CD4-positive, alpha-beta T cell (primary cell): ENCODE results near the gene GPR55. TPM values are rescaled to one million over a fixed set of nuclear protein-coding genes. Genes with fewer than 3 reads are reported as not detected.

Source experiments
- ATAC-seq: fragments of 200-7000 bp; cut with Tn5 transposase; one replicate; pipeline ENCODE4 v1.10.0; 2022; ENCODE audit warnings: mild to moderate bottlenecking; ENCODE audit not compliant: poor library complexity
- CTCF ChIA-PET: fragments of 350-600 bp; sonication (Branson Sonifier 250); formaldehyde crosslinking; loops from one replicate; lab custom pipeline; 2021; ENCODE audit warnings: antibody characterized with exemption, inconsistent platforms; lab: Charles Lee
- POLR2A ChIA-PET: fragments of 350-600 bp; sonication (Branson Sonifier 250); formaldehyde crosslinking; loops from one replicate; lab custom pipeline; 2021; ENCODE audit warnings: antibody characterized with exemption, inconsistent platforms; lab: Charles Lee
- DNase-seq, 14 experiments: peaks; one replicate each; pipeline ENCODE4 v3.0.0-alpha.2; 2013 to 2020; ENCODE audit warnings: mixed read lengths in 2 of 14
- H3K27ac ChIP-seq, 2 donors: one replicate each; pipeline versions ENCODE4 v1.5.1 to v1.7.0; 2013; ENCODE audit warnings: low read length in 2 of 2, low read depth in 1 of 2, mild to moderate bottlenecking in 1 of 2
- H3K27me3 ChIP-seq, 2 experiments: 1 replicate in 1 of 2; 2 replicates in 1 of 2; pipeline versions ENCODE4 v1.6.1 to v1.7.0; 2013; ENCODE audit warnings: low read length in 2 of 2, control low read depth in 1 of 2, mild to moderate bottlenecking in 1 of 2, moderate library complexity in 1 of 2; ENCODE audit not compliant: insufficient read depth in 2 of 2, control insufficient read depth in 1 of 2
- H3K36me3 ChIP-seq: one replicate; pipeline ENCODE4 v1.6.1; 2013; ENCODE audit warnings: low read length, control low read depth; ENCODE audit not compliant: insufficient read depth
- H3K4me1 ChIP-seq: one replicate; pipeline ENCODE4 v1.6.1; 2013; ENCODE audit warnings: low read length, control low read depth; ENCODE audit not compliant: insufficient read depth
- H3K4me3 ChIP-seq: one replicate; pipeline ENCODE4 v1.5.1; 2013; ENCODE audit warnings: mild to moderate bottlenecking, low read length, moderate library complexity
- H3K9me3 ChIP-seq, 2 experiments: 1 replicate in 1 of 2; 2 replicates in 1 of 2; pipeline versions ENCODE4 v1.6.1 to v1.7.0; 2013; ENCODE audit warnings: low read length in 2 of 2, mild to moderate bottlenecking in 2 of 2, control low read depth in 1 of 2, moderate library complexity in 1 of 2; ENCODE audit not compliant: control insufficient read depth in 1 of 2, insufficient read depth in 1 of 2
- H3K27ac Mint-ChIP-seq: one replicate; pipeline ENCODE4 v1.8.0; 2020; ENCODE audit warnings: mixed read lengths
- H3K27me3 Mint-ChIP-seq: one replicate; pipeline ENCODE4 v1.8.0; 2021; ENCODE audit warnings: mixed read lengths
- H3K36me3 Mint-ChIP-seq: one replicate; pipeline ENCODE4 v1.8.0; 2021; ENCODE audit warnings: low read depth, mixed read lengths
- H3K4me1 Mint-ChIP-seq: one replicate; pipeline ENCODE4 v1.8.0; 2021; ENCODE audit warnings: low read depth, mixed read lengths
- H3K4me3 Mint-ChIP-seq: one replicate; pipeline ENCODE4 v1.8.0; 2020; ENCODE audit warnings: mild to moderate bottlenecking, mixed read lengths
- H3K9me3 Mint-ChIP-seq: one replicate; pipeline ENCODE4 v1.8.0; 2020; ENCODE audit warnings: mixed read lengths
- CTCF ChIP-seq: fragments of 200-600 bp; IDR thresholded peaks from one replicate; pipeline ENCODE4 v1.8.0; 2022; ENCODE audit warnings: antibody characterized with exemption, mild to moderate bottlenecking
- intact Hi-C, 2 experiments: fragments of 100-400 bp; cut with DNase I in 1 of 2; cut with micrococcal nuclease in 1 of 2; formaldehyde crosslinking; loops; one replicate each; pipeline versions ENCODE4 v1.15.1 to v1.9.0; 2023 to 2025; cut with DNase I, micrococcal nuclease
- total RNA-seq, 174 experiments: library from RNA in 2 of 174; stranded (reverse) in 2 of 174; gene quantifications; one replicate each; pipeline ENCODE4 v1.2.3 and lab custom pipeline; 2021 to 2026

The GPR55 gene
- total RNA-seq, 2 experiments from 2014 or later, result 2.9 to 3.8 TPM

- H3K4me3 ChIP-seq, result no peak overlapping the region
- TF ChIP-seq CTCF, result no peak
- H3K4me1 Mint-ChIP-seq, result peaks cover 6% of the 10 kb centered on the region
- POLR2A ChIA-PET, result no interaction called here
- H3K9me3 Mint-ChIP-seq, result no peaks in the 10 kb centered on the region
- no peaks in the 10 kb centered on the region for H3K27me3 Mint-ChIP-seq
- H3K36me3 Mint-ChIP-seq, result no peaks in the 10 kb centered on the region
- DNase-seq, result no peak
- no peak overlapping the region for H3K27ac Mint-ChIP-seq
- CTCF ChIA-PET, result no interaction called here
- H3K27me3 ChIP-seq, result no peaks in the 10 kb centered on the region
- ATAC-seq, result no peak
- no peaks in the 10 kb centered on the region for H3K36me3 ChIP-seq
- intact Hi-C loops, result no loop called here
- H3K4me3 Mint-ChIP-seq, result no peak overlapping the region
- no peak overlapping the region for H3K27ac ChIP-seq
- H3K4me1 ChIP-seq, result peaks cover 8% of the 10 kb centered on the region
- no peaks in the 10 kb centered on the region for H3K9me3 ChIP-seq
These were observed 42.1 kb upstream of the GPR55 start for GRCh38 chr2:230967113-230967512.

- POLR2A ChIA-PET, result no interaction called here
- intact Hi-C loops, result no loop called here
- CTCF ChIA-PET, result no interaction called here
These were observed 39.2 kb upstream of the GPR55 start for GRCh38 chr2:230964136-230964730.

GRCh38 chr2:230961091-230961491, 36.0 kb upstream of the GPR55 start:
- TF ChIP-seq CTCF, result no peak
- Histone ChIP-seq H3K36me3 (no peaks in the 10 kb centered on the region), H3K27me3 (peaks cover 12 to 24% of the 10 kb centered on the region in 2 experiments), H3K4me3 (no peak overlapping the region), H3K4me1 (peaks cover 9% of the 10 kb centered on the region), H3K9me3 (no peaks in the 10 kb centered on the region), H3K27ac (no peak overlapping the region)
- Mint-ChIP-seq H3K4me1 (peaks cover 13% of the 10 kb centered on the region), H3K36me3 (no peaks in the 10 kb centered on the region), H3K27me3 (peaks cover 43% of the 10 kb centered on the region), H3K27ac (no peak overlapping the region), H3K9me3 (no peaks in the 10 kb centered on the region), H3K4me3 (no peak overlapping the region)
- ATAC-seq (no peak), DNase-seq (no peak)
- ChIA-PET CTCF (no interaction called here), POLR2A (no interaction called here)
- intact Hi-C loops, result no loop called here

More at GRCh38 chr2:230964136-230964730, 39.2 kb upstream of the GPR55 start:
- Histone ChIP-seq H3K4me3 (no peak overlapping the region), H3K9me3 (no peaks in the 10 kb centered on the region), H3K4me1 (peaks cover 4% of the 10 kb centered on the region), H3K27me3 (peaks cover 0 to 4% of the 10 kb centered on the region in 2 experiments), H3K36me3 (no peaks in the 10 kb centered on the region), H3K27ac (no peak overlapping the region)
- DNase-seq (no peak), ATAC-seq (no peak)
- H3K27ac Mint-ChIP-seq, result no peak overlapping the region
- no peaks in the 10 kb centered on the region for H3K36me3 Mint-ChIP-seq
- H3K4me1 Mint-ChIP-seq, result no peaks in the 10 kb centered on the region
- no peak overlapping the region for H3K4me3 Mint-ChIP-seq
- H3K9me3 Mint-ChIP-seq, result no peaks in the 10 kb centered on the region
- peaks cover 15% of the 10 kb centered on the region for H3K27me3 Mint-ChIP-seq
- no peak for TF ChIP-seq CTCF
